ENCODE measurements around the gene STRIP1. TPM values are rescaled to one million over a fixed set of nuclear protein-coding genes. Genes with fewer than 3 reads are reported as not detected.

The STRIP1 gene
- total RNA-seq, 4 donors from 2014 or later = 26.2 to 43.5 (median 35.3) TPM

- WGBS = 98% methylated on average over 2 of the region's 2 CpGs
- intact Hi-C loops (cut with DNase I) = no loop called here
Measured at GRCh38 chr1:110032327-110032726, 2.1 kb upstream of the STRIP1 start.

GRCh38 chr1:110033421-110033820, 1.0 kb upstream of the STRIP1 start:
- intact Hi-C loops (cut with DNase I) = no loop called here

More at GRCh38 chr1:110032327-110032726, 2.1 kb upstream of the STRIP1 start:
- Histone ChIP-seq H3K27me3 (no peaks in the 10 kb centered on the region), H3K36me3 (no peaks in the 10 kb centered on the region), H3K9me3 (no peaks in the 10 kb centered on the region), H3K27ac (replicated peaks in 1 of 4) (no peak overlapping the region), H3K4me1 (peaks cover 15 to 32% (median 28%) of the 10 kb centered on the region in 4 donors), H3K4me3 (no peak overlapping the region)
- no peak for DNase-seq (ENCODE audit: extremely low spot score)
- no peak for TF ChIP-seq CTCF (IDR thresholded peaks at IDR 0.05)
- no peak for TF ChIP-seq POLR2AphosphoS5 (IDR thresholded peaks at IDR 0.05)
- no peak for TF ChIP-seq EP300 (IDR thresholded peaks at IDR 0.05)

GRCh38 chr1:110034040-110034450, 379 bp upstream of the STRIP1 start:
- no peak for DNase-seq (ENCODE audit: extremely low spot score)
- TF ChIP-seq POLR2A (IDR thresholded peaks at IDR 0.05; ENCODE audit: low read depth) (no peak), CTCF (IDR thresholded peaks at IDR 0.05) (no peak), EP300 (IDR thresholded peaks at IDR 0.05) (no peak), POLR2AphosphoS5 (IDR thresholded peaks at IDR 0.05) (no peak)
- no peaks in the 10 kb centered on the region for H3K9me3 ChIP-seq
- WGBS = 48% methylated on average over 4 of the region's 4 CpGs
- intact Hi-C loops (cut with DNase I) = no loop called here
- H3K4me3 ChIP-seq = peak overlapping the region; percentile 79 to 99 (median 94)
- peaks cover 11 to 16% (median 14%) of the 10 kb centered on the region in 4 donors for H3K36me3 ChIP-seq
- peak overlapping the region; percentile 88 to 97 (median 90) for H3K27ac ChIP-seq (replicated peaks in 1 of 4)
- peaks cover 15 to 32% (median 28%) of the 10 kb centered on the region in 4 donors for H3K4me1 ChIP-seq
- H3K27me3 ChIP-seq = no peaks in the 10 kb centered on the region

More at GRCh38 chr1:110033421-110033820, 1.0 kb upstream of the STRIP1 start:
- Histone ChIP-seq H3K4me3 (no peak overlapping the region), H3K27me3 (no peaks in the 10 kb centered on the region), H3K27ac (replicated peaks in 1 of 4) (no peak overlapping the region), H3K9me3 (no peaks in the 10 kb centered on the region), H3K36me3 (peaks cover 5 to 10% (median 8%) of the 10 kb centered on the region in 4 donors), H3K4me1 (peaks cover 15 to 32% (median 28%) of the 10 kb centered on the region in 4 donors)
- no peak for DNase-seq (ENCODE audit: extremely low spot score)
- 93% methylated on average over 5 of the region's 5 CpGs for WGBS
- TF ChIP-seq POLR2AphosphoS5 (IDR thresholded peaks at IDR 0.05) (no peak), POLR2A (IDR thresholded peaks at IDR 0.05; ENCODE audit: low read depth) (no peak), EP300 (IDR thresholded peaks at IDR 0.05) (no peak), CTCF (IDR thresholded peaks at IDR 0.05) (no peak)

GRCh38 chr1:110035236-110035752, 870 bp downstream of the STRIP1 start:
- Histone ChIP-seq H3K27ac (replicated peaks in 1 of 4) (peak overlapping the region; percentile 88 to 97 (median 90)), H3K4me3 (peak overlapping the region; percentile 79 to 99 (median 94)), H3K36me3 (peaks cover 23 to 29% (median 27%) of the 10 kb centered on the region in 4 donors), H3K4me1 (peaks cover 15 to 26% (median 26%) of the 10 kb centered on the region in 4 donors), H3K27me3 (no peaks in the 10 kb centered on the region), H3K9me3 (no peaks in the 10 kb centered on the region)
- WGBS = 9% methylated on average over 14 of the region's 16 CpGs
- no peak for TF ChIP-seq CTCF (IDR thresholded peaks at IDR 0.05)
- TF ChIP-seq EP300 (IDR thresholded peaks at IDR 0.05) = no peak
- no peak for TF ChIP-seq POLR2A (IDR thresholded peaks at IDR 0.05; ENCODE audit: low read depth)
- no peak for TF ChIP-seq POLR2AphosphoS5 (IDR thresholded peaks at IDR 0.05)
- DNase-seq (ENCODE audit: extremely low spot score) = no peak
- intact Hi-C loops (cut with DNase I) = no loop called here

- no peak for TF ChIP-seq POLR2AphosphoS5 (IDR thresholded peaks at IDR 0.05)
- TF ChIP-seq EP300 (IDR thresholded peaks at IDR 0.05) = no peak
- TF ChIP-seq CTCF (IDR thresholded peaks at IDR 0.05) = no peak
- TF ChIP-seq POLR2A (IDR thresholded peaks at IDR 0.05; ENCODE audit: low read depth) = no peak
- Histone ChIP-seq H3K4me3 (no peak overlapping the region), H3K27ac (replicated peaks in 1 of 4) (no peak overlapping the region), H3K27me3 (no peaks in the 10 kb centered on the region), H3K4me1 (peaks cover 15 to 26% (median 24%) of the 10 kb centered on the region in 4 donors), H3K36me3 (peaks cover 53 to 59% (median 56%) of the 10 kb centered on the region in 4 donors), H3K9me3 (no peaks in the 10 kb centered on the region)
- intact Hi-C loops (cut with DNase I) = no loop called here
- no peak for DNase-seq (ENCODE audit: extremely low spot score)
- 90% methylated on average over 3 of the region's 5 CpGs for WGBS
Measured at GRCh38 chr1:110038271-110038670, 3.8 kb downstream of the STRIP1 start.
